GM18907 (cell line): ENCODE data around the gene HSPA14.
"Not testable (repeated sequence)": the region's sequence is repeated elsewhere in the genome, so short reads cannot be mapped to it uniquely, and the experiment has no call there.

ENCODE experiments used
- ATAC-seq: cut with Tn5 transposase; IDR thresholded peaks from one replicate; pipeline ENCODE4 v1.9.1; 2021; ENCODE audit warnings: mild to moderate bottlenecking, moderate library complexity; ENCODE audit not compliant: unreplicated experiment

The HSPA14 gene, protein sequence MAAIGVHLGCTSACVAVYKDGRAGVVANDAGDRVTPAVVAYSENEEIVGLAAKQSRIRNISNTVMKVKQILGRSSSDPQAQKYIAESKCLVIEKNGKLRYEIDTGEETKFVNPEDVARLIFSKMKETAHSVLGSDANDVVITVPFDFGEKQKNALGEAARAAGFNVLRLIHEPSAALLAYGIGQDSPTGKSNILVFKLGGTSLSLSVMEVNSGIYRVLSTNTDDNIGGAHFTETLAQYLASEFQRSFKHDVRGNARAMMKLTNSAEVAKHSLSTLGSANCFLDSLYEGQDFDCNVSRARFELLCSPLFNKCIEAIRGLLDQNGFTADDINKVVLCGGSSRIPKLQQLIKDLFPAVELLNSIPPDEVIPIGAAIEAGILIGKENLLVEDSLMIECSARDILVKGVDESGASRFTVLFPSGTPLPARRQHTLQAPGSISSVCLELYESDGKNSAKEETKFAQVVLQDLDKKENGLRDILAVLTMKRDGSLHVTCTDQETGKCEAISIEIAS

GRCh38 chr10:14837757-14838581 is at the start of gene HSPA14, which contains the start of the genes CDNF and MSANTD7:
Gene HSPA14 (plus strand): TSS chr10:14838306. CDS start chr10:14838403, 97 bp downstream.
Gene CDNF (minus strand): TSS chr10:14838037. CDS start chr10:14837946, 91 bp downstream.
Gene MSANTD7 (plus strand): TSS chr10:14838306. CDS start chr10:14842285, 3,979 bp downstream.
- ATAC-seq, result peak; percentile 97

GRCh38 chr10:14798636-14799035 is 39.5 kb upstream of the HSPA14 start:
- ATAC-seq, result no peak

GRCh38 chr10:14800397-14800796 is 37.7 kb upstream of the HSPA14 start:
- no peak for ATAC-seq

DNA sequence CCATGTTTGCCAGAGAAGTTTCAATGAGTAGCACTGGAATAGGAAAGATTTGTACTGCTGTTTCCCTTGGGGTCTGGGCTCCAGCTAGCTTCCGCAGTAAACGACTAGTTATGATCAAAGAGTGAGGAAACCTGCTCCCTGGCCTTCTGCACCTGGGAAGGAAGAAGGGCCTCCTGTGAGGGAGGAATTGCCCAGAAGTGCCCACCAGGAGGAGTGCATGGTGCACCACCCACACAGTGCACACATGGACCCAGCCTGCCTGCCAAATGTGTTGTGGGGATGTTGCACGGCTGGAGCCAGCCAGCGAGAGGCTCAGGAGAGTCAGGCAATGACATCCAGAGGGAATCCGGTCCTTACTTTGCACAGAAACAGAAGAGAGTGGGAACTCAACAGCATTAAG is 36.4 kb upstream of the HSPA14 start:
- no peak for ATAC-seq

GRCh38 chr10:14803827-14804226 is 34.3 kb upstream of the HSPA14 start:
- no peak for ATAC-seq

DNA sequence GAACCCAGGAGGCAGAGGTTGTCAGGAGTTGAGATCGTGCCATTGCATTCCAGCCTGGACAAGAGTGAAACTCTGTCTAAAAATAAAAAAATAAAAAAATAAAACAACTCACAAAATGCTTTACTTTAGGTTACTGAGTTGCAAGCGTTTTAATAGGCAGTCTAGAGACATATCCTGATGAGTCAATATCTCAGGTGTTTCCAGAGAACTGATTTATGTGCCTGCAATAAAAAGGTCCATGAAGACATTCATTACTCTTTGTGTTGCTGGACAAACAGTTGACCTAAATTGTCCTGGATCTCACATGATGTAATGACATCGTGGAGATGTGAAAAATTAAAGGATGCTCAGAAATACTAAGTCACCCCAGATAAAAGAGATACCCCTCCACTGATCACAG is 31.8 kb upstream of the HSPA14 start:
- no peak for ATAC-seq

GRCh38 chr10:14810969-14811953 is 26.8 kb upstream of the HSPA14 start:
- ATAC-seq, result no peak

GRCh38 chr10:14812271-14812670 is 25.8 kb upstream of the HSPA14 start:
- ATAC-seq, result no peak

DNA sequence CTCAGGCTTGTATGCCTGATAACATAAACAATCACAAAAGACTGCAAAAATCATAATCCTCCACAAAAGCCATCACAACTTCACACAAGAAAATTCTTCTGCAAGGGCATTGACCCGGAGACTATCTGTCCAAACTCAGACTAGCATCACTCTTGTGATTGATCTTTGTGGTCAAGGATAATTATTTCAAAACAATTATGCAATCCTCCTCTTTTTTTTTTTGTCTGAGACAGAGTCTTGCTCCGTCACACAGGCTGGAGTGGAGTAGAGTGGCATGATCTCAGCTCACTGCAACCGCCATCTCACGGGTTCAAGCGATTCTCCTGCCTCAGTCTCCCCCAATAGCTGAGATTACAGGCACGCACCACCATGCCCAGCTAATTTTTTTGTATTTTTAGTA is 22.4 kb upstream of the HSPA14 start:
- no peak for ATAC-seq

- not testable (repeated sequence) for ATAC-seq
These were observed 21.4 kb upstream of the HSPA14 start for GRCh38 chr10:14816717-14817116.

- ATAC-seq, result no peak
These were observed 17.9 kb upstream of the HSPA14 start for GRCh38 chr10:14820010-14820774.

DNA sequence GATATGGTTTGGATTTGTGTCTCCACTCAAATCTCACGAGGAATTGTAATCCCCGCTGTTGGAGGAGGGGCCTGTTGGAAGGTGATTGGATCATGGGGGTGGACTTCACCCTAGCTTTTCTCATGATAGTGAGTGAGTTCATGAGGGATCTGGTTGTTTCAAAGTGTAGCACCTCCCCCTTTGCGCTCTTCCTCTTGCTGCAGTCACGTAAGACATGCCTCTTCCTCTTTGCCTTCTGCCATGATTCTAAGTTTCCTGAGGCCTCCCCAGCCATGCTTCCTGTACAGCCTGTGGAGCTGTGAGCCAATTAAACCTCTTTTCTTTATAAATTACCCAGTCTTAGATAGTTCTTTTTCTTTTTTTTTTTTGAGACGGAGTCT is 17.3 kb upstream of the HSPA14 start:
- no peak for ATAC-seq

DNA sequence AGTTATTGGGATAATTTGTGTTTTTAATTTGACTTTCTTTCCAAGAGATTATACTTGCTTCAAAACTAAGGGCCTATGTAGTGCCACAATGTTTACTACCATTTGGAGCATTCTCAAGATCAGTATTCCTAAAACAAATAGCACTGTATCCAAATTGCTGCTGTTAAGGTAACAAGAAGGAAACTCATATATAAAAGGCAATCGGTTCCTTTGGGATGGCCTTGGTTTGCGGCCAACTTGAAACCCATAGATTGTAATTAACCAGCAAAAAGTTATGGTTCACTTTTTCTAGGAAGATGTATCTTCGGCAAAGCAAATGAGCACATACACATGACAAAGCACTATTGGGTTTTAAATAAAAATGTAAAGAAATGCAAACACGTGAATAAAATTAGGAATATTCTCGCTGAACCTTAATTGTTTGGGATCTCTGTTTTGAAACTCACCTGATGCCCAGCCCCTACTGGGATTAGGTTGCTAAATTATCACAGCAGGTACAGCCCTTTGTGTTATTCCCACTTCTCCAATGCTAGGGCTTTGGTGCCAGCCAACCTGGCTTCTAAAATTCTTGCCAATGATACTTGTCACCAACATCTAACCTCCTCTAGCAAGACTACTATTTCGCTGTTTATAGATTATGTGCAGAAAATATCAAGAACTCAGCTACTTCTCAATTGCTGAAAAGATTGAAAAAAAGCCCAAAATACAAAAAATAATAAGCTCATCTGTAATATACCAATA is 16.3 kb upstream of the HSPA14 start:
- no peak for ATAC-seq

- no peak for ATAC-seq
These were observed 15.0 kb upstream of the HSPA14 start for GRCh38 chr10:14822879-14823755.

- ATAC-seq, result no peak
These were observed 14.1 kb upstream of the HSPA14 start for GRCh38 chr10:14823966-14824365.

DNA sequence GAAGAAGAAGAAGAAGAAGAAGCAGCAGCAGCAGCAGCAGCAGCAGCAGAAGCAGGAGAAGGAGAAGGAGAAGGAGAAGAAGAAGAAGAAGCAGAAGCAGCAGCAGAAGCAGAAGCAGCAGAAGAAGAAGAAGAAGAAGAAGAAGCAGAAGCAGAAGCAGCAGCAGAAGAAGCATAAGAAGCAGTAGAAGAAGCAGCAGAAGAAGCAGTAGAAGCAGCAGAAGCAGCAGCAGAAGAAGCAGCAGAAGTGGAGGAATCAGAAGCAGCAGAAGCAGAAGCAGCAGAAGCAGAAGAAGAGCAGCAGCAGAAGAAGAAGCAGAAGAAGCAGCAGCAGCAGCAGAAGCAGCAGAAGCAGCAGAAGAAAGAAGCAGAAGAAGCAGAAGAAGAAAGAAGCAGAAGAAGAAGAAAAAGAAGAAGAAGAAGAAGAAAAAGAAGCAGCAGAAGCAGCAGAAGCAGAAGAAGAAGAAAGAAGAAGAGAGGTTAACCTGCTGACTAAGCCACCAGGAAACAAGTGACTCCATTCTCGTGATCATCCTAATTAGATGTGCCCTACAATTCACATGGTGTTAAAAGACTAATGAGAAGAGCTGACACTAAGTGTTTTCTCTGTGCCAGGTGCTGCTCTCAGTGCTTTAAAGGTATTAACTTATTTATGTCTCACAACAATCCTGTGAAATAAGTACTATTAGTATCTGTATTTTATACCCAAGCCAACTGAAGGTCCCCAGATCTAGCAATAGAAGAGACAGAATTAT is 11.9 kb upstream of the HSPA14 start:
- no peak for ATAC-seq

DNA sequence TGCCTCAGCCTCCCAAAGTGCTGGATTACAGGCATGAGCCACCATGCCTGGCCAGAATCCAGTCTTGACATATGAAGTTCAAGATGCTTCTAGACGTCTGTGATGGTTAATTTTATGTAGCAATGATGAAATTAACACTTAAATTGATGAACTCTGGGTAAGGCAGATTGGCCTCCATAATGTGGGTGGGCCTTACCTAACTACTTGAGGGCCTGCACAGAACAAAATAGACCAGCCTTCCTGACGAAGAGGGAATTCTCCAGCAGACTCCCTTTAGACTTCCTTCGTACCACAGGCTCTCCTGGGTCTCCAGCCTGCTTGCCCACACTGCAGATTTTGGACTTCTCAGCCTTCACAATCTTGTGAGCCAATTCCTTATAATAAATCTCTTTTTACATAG is 5.0 kb upstream of the HSPA14 start:
- no peak for ATAC-seq
